ENCODE data around the gene SLC27A2. TPM values are rescaled to one million over a fixed set of nuclear protein-coding genes. Genes with fewer than 3 reads are reported as not detected.

Gene SLC27A2
- total and polyA plus RNA-seq, 4 donors: 3.5 to 6.6 (median 5.2) TPM

- Histone ChIP-seq H3K27ac (ENCODE audit: low read depth in 1 of 2, low read length in 1 of 2) (no peak overlapping the region), H3K4me1 (ENCODE audit: control insufficient read depth in 5 of 5, insufficient read depth in 5 of 5, low read length in 5 of 5) (peaks cover 0 to 2% (median 0%) of the 10 kb centered on the region in 5 donors), H3K9ac (ENCODE audit: insufficient read depth in 1 of 2, low read length in 2 of 2) (no peak overlapping the region), H3K27me3 (ENCODE audit: control insufficient read depth in 3 of 3, insufficient read depth in 3 of 3, low read length in 2 of 3) (no peaks in the 10 kb centered on the region), H3K36me3 (ENCODE audit: control insufficient read depth in 4 of 4, insufficient read depth in 4 of 4, low read length in 4 of 4) (no peaks in the 10 kb centered on the region), H3K9me3 (ENCODE audit: control insufficient read depth in 4 of 4, insufficient read depth in 3 of 4, low read length in 3 of 4) (no peaks in the 10 kb centered on the region), H3K4me3 (no peak overlapping the region)
- no peak for TF ChIP-seq CTCF (IDR thresholded peaks at IDR 0.05; ENCODE audit: control extremely low read depth, extremely low read depth)
- 26 to 58% methylated on average over 3 of the region's 3 CpGs for WGBS, 2 donors
- no peak for DNase-seq
- ATAC-seq (ENCODE audit: insufficient read depth, low FRiP score): no peak
Measured at GRCh38 chr15:50140983-50141382, 41.0 kb upstream of the SLC27A2 start.

- Histone ChIP-seq H3K36me3 (ENCODE audit: control insufficient read depth in 4 of 4, insufficient read depth in 4 of 4, low read length in 4 of 4) (no peaks in the 10 kb centered on the region), H3K9me3 (ENCODE audit: control insufficient read depth in 4 of 4, insufficient read depth in 3 of 4, low read length in 3 of 4) (no peaks in the 10 kb centered on the region), H3K9ac (ENCODE audit: insufficient read depth in 1 of 2, low read length in 2 of 2) (no peak overlapping the region), H3K27me3 (ENCODE audit: control insufficient read depth in 3 of 3, insufficient read depth in 3 of 3, low read length in 2 of 3) (no peaks in the 10 kb centered on the region), H3K27ac (ENCODE audit: low read depth in 1 of 2, low read length in 1 of 2) (no peak overlapping the region), H3K4me3 (no peak overlapping the region), H3K4me1 (ENCODE audit: control insufficient read depth in 5 of 5, insufficient read depth in 5 of 5, low read length in 5 of 5) (peaks cover 0 to 2% (median 0%) of the 10 kb centered on the region in 5 donors)
- DNase-seq: no peak
- TF ChIP-seq CTCF (IDR thresholded peaks at IDR 0.05; ENCODE audit: control extremely low read depth, extremely low read depth): no peak
- no peak for ATAC-seq (ENCODE audit: insufficient read depth, low FRiP score)
- 77 to 83% methylated on average over 5 of the region's 5 CpGs for WGBS, 2 donors
Measured at GRCh38 chr15:50141856-50142255, 40.1 kb upstream of the SLC27A2 start.

- H3K9me3 ChIP-seq (ENCODE audit: control insufficient read depth in 4 of 4, insufficient read depth in 3 of 4, low read length in 3 of 4): no peaks in the 10 kb centered on the region
- no peak overlapping the region for H3K9ac ChIP-seq (ENCODE audit: insufficient read depth in 1 of 2, low read length in 2 of 2)
- H3K27ac ChIP-seq (ENCODE audit: low read depth in 1 of 2, low read length in 1 of 2): no peak overlapping the region
- no peaks in the 10 kb centered on the region for H3K36me3 ChIP-seq (ENCODE audit: control insufficient read depth in 4 of 4, insufficient read depth in 4 of 4, low read length in 4 of 4)
- DNase-seq (no peak), ATAC-seq (ENCODE audit: insufficient read depth, low FRiP score) (no peak)
- WGBS, 2 donors: 89 to 97% methylated on average over 2 of the region's 2 CpGs
- H3K4me3 ChIP-seq: no peak overlapping the region
- no peak for TF ChIP-seq CTCF (IDR thresholded peaks at IDR 0.05; ENCODE audit: control extremely low read depth, extremely low read depth)
- no peaks in the 10 kb centered on the region for H3K27me3 ChIP-seq (ENCODE audit: control insufficient read depth in 3 of 3, insufficient read depth in 3 of 3, low read length in 2 of 3)
- peaks cover 0 to 2% (median 0%) of the 10 kb centered on the region in 5 donors for H3K4me1 ChIP-seq (ENCODE audit: control insufficient read depth in 5 of 5, insufficient read depth in 5 of 5, low read length in 5 of 5)
Measured at GRCh38 chr15:50143255-50143860, 38.6 kb upstream of the SLC27A2 start.

Data from lung (tissue), 12 donors.